DND-41 (cell line): ENCODE measurements around the gene MAGI1.

Source experiments
- ATAC-seq: fragments of 200-7000 bp; cut with Tn5 transposase; 3 replicates; pipeline ENCODE4 v1.9.1; 2021; ENCODE audit warnings: low read depth; ENCODE audit not compliant: insufficient read depth
- DNase-seq: peaks from one replicate; pipeline ENCODE4 v3.0.0-alpha.2; 2020
- H2AFZ ChIP-seq: 2 replicates; pipeline ENCODE4 v1.6.0; 2012; ENCODE audit warnings: low read depth, low read length
- H3K27ac ChIP-seq: 2 replicates; pipeline ENCODE4 v1.5.1; 2012; ENCODE audit warnings: low read length, inconsistent platforms
- H3K27me3 ChIP-seq: fragments of 200-600 bp; sonication (generic); 2 replicates; pipeline ENCODE4 v1.6.0; 2012; ENCODE audit warnings: low read length, mild to moderate bottlenecking, inconsistent platforms; ENCODE audit not compliant: insufficient read depth, poor library complexity
- H3K36me3 ChIP-seq: 2 replicates; pipeline ENCODE4 v1.5.1; 2012; ENCODE audit warnings: low read length, inconsistent platforms; ENCODE audit not compliant: insufficient read depth
- H3K4me1 ChIP-seq: 2 replicates; pipeline ENCODE4 v1.5.1; 2012; ENCODE audit warnings: mild to moderate bottlenecking, low read length; ENCODE audit not compliant: insufficient read depth
- H3K4me2 ChIP-seq: 2 replicates; pipeline ENCODE4 v1.6.0; 2012; ENCODE audit warnings: mild to moderate bottlenecking, moderate library complexity, low read length, inconsistent platforms; ENCODE audit not compliant: insufficient read depth
- H3K4me3 ChIP-seq, 2 experiments: fragments of 200-600 bp in 1 of 2; shearing (Covaris generic) in 1 of 2; 2 replicates each; pipeline ENCODE4 v1.5.1; 2012 to 2016; ENCODE audit warnings: inconsistent platforms in 2 of 2, low read length in 2 of 2, mild to moderate bottlenecking in 2 of 2, low read depth in 1 of 2, moderate library complexity in 1 of 2
- H3K79me2 ChIP-seq: 2 replicates; pipeline ENCODE4 v1.6.0; 2012; ENCODE audit warnings: low read length, inconsistent platforms; ENCODE audit not compliant: insufficient read depth
- H3K9ac ChIP-seq: 2 replicates; pipeline ENCODE4 v1.6.0; 2012; ENCODE audit warnings: low read depth, mild to moderate bottlenecking, inconsistent platforms, low read length, moderate library complexity
- H3K9me3 ChIP-seq: 2 replicates; pipeline ENCODE4 v1.5.1; 2012; ENCODE audit warnings: low read length, moderate library complexity, mild to moderate bottlenecking, inconsistent platforms; ENCODE audit not compliant: insufficient read depth, severe bottlenecking
- H4K20me1 ChIP-seq: 2 replicates; pipeline ENCODE4 v1.6.0; 2012; ENCODE audit warnings: low read length; ENCODE audit not compliant: insufficient read depth
- CTCF ChIP-seq: IDR thresholded peaks from 2 replicates; pipeline ENCODE4 v1.5.1; 2012; ENCODE audit warnings: borderline replicate concordance, low read length, moderate library complexity, mild to moderate bottlenecking; ENCODE audit not compliant: poor library complexity, severe bottlenecking; ENCODE audit errors: extremely low read depth
- EZH2 ChIP-seq: IDR thresholded peaks from 3 replicates; pipeline ENCODE4 v1.6.1; 2012; ENCODE audit warnings: borderline replicate concordance, low read depth, mild to moderate bottlenecking, moderate library complexity, low read length, inconsistent platforms; ENCODE audit not compliant: severe bottlenecking

The MAGI1 gene

GRCh38 chr3:65922441-65922840 lies 116.3 kb downstream of the MAGI1 start:
- Histone ChIP-seq H3K4me2 (no peak overlapping the region), H4K20me1 (no peaks in the 10 kb centered on the region), H3K27ac (no peak overlapping the region), H2AFZ (no peak overlapping the region), H3K9ac (no peak overlapping the region), H3K4me3 (no peak overlapping the region), H3K4me1 (no peaks in the 10 kb centered on the region), H3K79me2 (no peaks in the 10 kb centered on the region), H3K36me3 (no peaks in the 10 kb centered on the region), H3K27me3 (no peaks in the 10 kb centered on the region), H3K9me3 (no peaks in the 10 kb centered on the region)
- TF ChIP-seq EZH2 (no peak), CTCF (no peak)
- ATAC-seq (no peak), DNase-seq (no peak)

DNA sequence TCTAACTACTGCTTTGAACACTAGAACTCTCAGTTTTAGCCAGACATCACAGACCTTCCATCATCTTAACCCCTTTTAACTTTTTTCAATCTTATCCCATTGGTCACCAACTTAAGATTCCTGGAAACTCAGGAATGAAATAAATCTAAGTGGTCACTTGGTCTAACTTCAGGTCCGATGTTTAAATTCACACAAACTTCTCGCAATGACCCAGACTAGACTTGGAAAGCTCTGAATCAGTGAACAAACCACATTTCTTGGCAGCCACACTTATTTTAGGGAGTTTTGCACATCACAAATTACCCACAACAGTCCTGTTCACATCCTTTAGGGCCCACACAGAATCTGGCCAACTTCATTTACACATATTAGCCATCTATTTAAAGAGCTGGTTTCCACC lies 118.9 kb downstream of the MAGI1 start:
- H2AFZ ChIP-seq = no peak overlapping the region
- DNase-seq (no peak), ATAC-seq (no peak)
- no peaks in the 10 kb centered on the region for H3K4me1 ChIP-seq
- no peaks in the 10 kb centered on the region for H3K36me3 ChIP-seq
- H4K20me1 ChIP-seq = no peaks in the 10 kb centered on the region
- H3K9me3 ChIP-seq = no peaks in the 10 kb centered on the region
- no peaks in the 10 kb centered on the region for H3K79me2 ChIP-seq
- no peak overlapping the region for H3K4me2 ChIP-seq
- H3K27ac ChIP-seq = no peak overlapping the region
- no peak overlapping the region for H3K4me3 ChIP-seq
- H3K27me3 ChIP-seq = no peaks in the 10 kb centered on the region
- H3K9ac ChIP-seq = no peak overlapping the region
- TF ChIP-seq EZH2 (no peak), CTCF (no peak)

- DNase-seq (no peak), ATAC-seq (no peak)
- H3K4me1 ChIP-seq = no peaks in the 10 kb centered on the region
- H3K4me2 ChIP-seq = no peak overlapping the region
- no peak overlapping the region for H3K9ac ChIP-seq
- no peak overlapping the region for H2AFZ ChIP-seq
- no peaks in the 10 kb centered on the region for H3K27me3 ChIP-seq
- no peaks in the 10 kb centered on the region for H3K36me3 ChIP-seq
- no peaks in the 10 kb centered on the region for H3K79me2 ChIP-seq
- no peaks in the 10 kb centered on the region for H3K9me3 ChIP-seq
- TF ChIP-seq EZH2 = no peak
- no peak for TF ChIP-seq CTCF
- H3K27ac ChIP-seq = no peak overlapping the region
- no peak overlapping the region for H3K4me3 ChIP-seq
- no peaks in the 10 kb centered on the region for H4K20me1 ChIP-seq
These were observed 123.2 kb downstream of the MAGI1 start for GRCh38 chr3:65915477-65915876.
